Neural cell (in vitro differentiated cells): ENCODE measurements around the gene HCK. TPM values are rescaled to one million over a fixed set of nuclear protein-coding genes. Genes with fewer than 3 reads are reported as not detected.

ENCODE experiments used
- H2AFZ ChIP-seq: fragments of 200-600, 300-800 bp; sonication (generic), shearing (Covaris generic); 2 replicates; pipeline ENCODE4 v1.6.0; 2014; ENCODE audit warnings: low read depth, mild to moderate bottlenecking, antibody characterized with exemption, low read length, moderate library complexity
- H3F3A ChIP-seq: fragments of 200-600 bp; shearing (Covaris generic); 2 replicates; pipeline ENCODE4 v1.6.1; 2016; ENCODE audit warnings: mild to moderate bottlenecking, moderate library complexity, mixed read lengths, antibody characterized with exemption, low read length; ENCODE audit not compliant: insufficient read depth, poor library complexity, severe bottlenecking
- H3K27ac ChIP-seq: fragments of 200-600, 300-800 bp; sonication (generic), shearing (Covaris generic); 2 replicates; pipeline ENCODE4 v1.5.1; 2014; ENCODE audit warnings: mild to moderate bottlenecking, low read length, moderate library complexity
- H3K27me3 ChIP-seq: fragments of 300-800, 200-600 bp; sonication (generic), shearing (Covaris generic); 2 replicates; pipeline ENCODE4 v1.6.0; 2014; ENCODE audit warnings: mild to moderate bottlenecking, low read depth, low read length, moderate library complexity; ENCODE audit not compliant: insufficient read depth
- H3K36me3 ChIP-seq: fragments of 300-800, 200-600 bp; sonication (generic), shearing (Covaris generic); 2 replicates; pipeline ENCODE4 v1.5.1; 2014; ENCODE audit warnings: mild to moderate bottlenecking, antibody characterized with exemption, low read length, moderate library complexity; ENCODE audit not compliant: insufficient read depth
- H3K4me2 ChIP-seq: fragments of 300-800, 200-600 bp; sonication (generic), shearing (Covaris generic); 2 replicates; pipeline ENCODE4 v1.6.0; 2014; ENCODE audit warnings: mild to moderate bottlenecking, low read length
- H3K4me3 ChIP-seq: fragments of 300-800, 200-600 bp; sonication (generic), shearing (Covaris generic); 2 replicates; pipeline ENCODE4 v1.5.1; 2014; ENCODE audit warnings: mild to moderate bottlenecking, low read length, moderate library complexity
- H3K79me2 ChIP-seq: fragments of 200-600 bp; shearing (Covaris generic); replicated peaks from 2 replicates; pipeline ENCODE4 v1.6.0; 2014; ENCODE audit warnings: mild to moderate bottlenecking, low read length, moderate library complexity; ENCODE audit not compliant: insufficient read depth
- H3K9ac ChIP-seq: fragments of 300-800, 200-600 bp; sonication (generic), shearing (Covaris generic); 2 replicates; pipeline ENCODE4 v1.6.1; 2016; ENCODE audit warnings: mild to moderate bottlenecking, low read length, mixed read lengths
- H3K9me2 ChIP-seq: fragments of 200-600 bp; shearing (Covaris generic); 2 replicates; pipeline ENCODE4 v1.6.1; 2016; ENCODE audit warnings: mild to moderate bottlenecking, low read length, mixed read lengths; ENCODE audit not compliant: insufficient read depth
- H3K9me3 ChIP-seq: fragments of 200-600, 300-800 bp; sonication (generic), shearing (Covaris generic); 2 replicates; pipeline ENCODE4 v1.6.1; 2016; ENCODE audit warnings: mild to moderate bottlenecking, mixed run types, low read length, moderate library complexity, mixed read lengths
- H4K20me1 ChIP-seq: fragments of 200-600 bp; shearing (Covaris generic); 2 replicates; pipeline ENCODE4 v1.6.1; 2016; ENCODE audit warnings: mild to moderate bottlenecking, mixed run types; ENCODE audit not compliant: insufficient read depth
- CTCF ChIP-seq: fragments of 450-650 bp; IDR thresholded peaks from 2 replicates; pipeline ENCODE4 v1.5.1; 2014; ENCODE audit warnings: antibody characterized with exemption, mild to moderate bottlenecking, moderate library complexity; ENCODE audit not compliant: poor library complexity, severe bottlenecking
- EP300 ChIP-seq: fragments of 450-650 bp; conservative IDR thresholded peaks from 2 replicates; pipeline ENCODE4 v1.6.1; 2014; ENCODE audit warnings: antibody characterized with exemption, mild to moderate bottlenecking, moderate library complexity; ENCODE audit not compliant: poor library complexity, severe bottlenecking
- EZH2 ChIP-seq: fragments of 200-600, 300-800 bp; shearing (Covaris generic), sonication (generic); IDR thresholded peaks from 2 replicates; pipeline ENCODE4 v1.6.1; 2014; ENCODE audit warnings: antibody characterized with exemption, low read length, borderline replicate concordance, mild to moderate bottlenecking; ENCODE audit not compliant: insufficient read depth, poor library complexity, severe bottlenecking
- MXI1 ChIP-seq: fragments of 450-650 bp; conservative IDR thresholded peaks from 2 replicates; pipeline ENCODE4 v1.6.1; 2014; ENCODE audit warnings: antibody characterized with exemption, mild to moderate bottlenecking; ENCODE audit not compliant: poor library complexity, severe bottlenecking
- POLR2AphosphoS5 ChIP-seq: IDR thresholded peaks from 2 replicates; pipeline ENCODE4 v1.6.1; 2012
- RAD21 ChIP-seq: fragments of 450-650 bp; conservative IDR thresholded peaks from 2 replicates; pipeline ENCODE4 v1.6.1; 2014; ENCODE audit warnings: antibody characterized with exemption, mild to moderate bottlenecking, moderate library complexity
- REST ChIP-seq: IDR thresholded peaks from 2 replicates; pipeline ENCODE4 v1.6.1; 2012; ENCODE audit warnings: borderline replicate concordance
- SMC3 ChIP-seq: fragments of 450-650 bp; conservative IDR thresholded peaks from 2 replicates; pipeline ENCODE4 v1.6.1; 2014; ENCODE audit warnings: antibody characterized with exemption, mild to moderate bottlenecking, moderate library complexity; ENCODE audit not compliant: poor library complexity
- TAF1 ChIP-seq: IDR thresholded peaks from 2 replicates; pipeline ENCODE4 v1.6.1; 2012; ENCODE audit warnings: low read depth
- polyA plus RNA-seq: library from polyadenylated mRNA; depleted of rRNA; stranded (reverse); fragments of >200 nt; gene quantifications from 2 replicates; pipeline ENCODE4 v1.2.3, GENCODE V29; 2014

HCK gene
- polyA plus RNA-seq, 1 donor from 2014 or later, result 0.58 TPM

DNA sequence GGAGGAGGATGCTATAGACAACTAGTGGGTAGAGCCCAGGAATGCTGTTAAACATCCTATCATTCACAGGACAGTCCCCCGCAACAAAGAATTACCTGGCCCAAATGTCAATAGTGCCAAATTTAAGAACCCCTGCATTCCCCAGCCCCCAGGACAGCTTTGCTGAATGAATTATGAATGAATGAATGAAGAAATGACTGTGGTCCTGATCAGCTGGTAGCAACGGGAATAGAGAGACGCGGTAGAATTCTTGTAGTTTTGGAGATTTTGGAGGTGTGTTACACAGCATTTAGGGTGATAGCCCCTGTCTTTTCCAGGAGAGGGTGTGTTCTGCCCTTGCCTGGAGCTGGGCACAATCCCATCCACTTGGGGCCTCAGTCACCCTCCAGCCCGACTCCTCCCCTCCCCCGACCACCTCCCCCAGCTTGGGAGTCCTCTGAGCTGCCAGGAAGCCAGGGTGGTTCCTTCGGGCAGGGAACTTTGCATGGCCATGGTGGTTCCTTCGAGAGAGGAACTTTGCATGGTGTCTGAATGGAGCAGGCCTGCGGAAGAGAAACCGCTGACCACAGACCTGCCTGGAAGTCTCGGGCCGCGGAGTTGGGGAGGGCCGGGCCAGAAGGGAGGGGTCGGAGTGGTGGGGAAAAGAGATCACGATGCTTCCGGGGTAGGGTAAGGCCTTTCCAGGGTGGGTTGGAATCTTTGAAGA lies 1.0 kb upstream of the HCK start:
- H3K4me2 ChIP-seq, result no peak overlapping the region
- H3K9me2 ChIP-seq, result no peaks in the 10 kb centered on the region
- no peak for TF ChIP-seq TAF1
- TF ChIP-seq EP300, result no peak
- no peak for TF ChIP-seq RAD21
- no peak for TF ChIP-seq POLR2AphosphoS5
- TF ChIP-seq SMC3, result no peak
- no peak for TF ChIP-seq CTCF
- no peak for TF ChIP-seq MXI1
- no peak for TF ChIP-seq EZH2
- no peak for TF ChIP-seq REST
- no peaks in the 10 kb centered on the region for H3F3A ChIP-seq
- no peak overlapping the region for H3K9ac ChIP-seq
- peaks cover 8% of the 10 kb centered on the region for H3K9me3 ChIP-seq
- no peaks in the 10 kb centered on the region for H3K79me2 ChIP-seq
- H3K27ac ChIP-seq, result no peak overlapping the region
- no peak overlapping the region for H3K4me3 ChIP-seq
- H2AFZ ChIP-seq, result no peak overlapping the region
- no peaks in the 10 kb centered on the region for H4K20me1 ChIP-seq
- no peaks in the 10 kb centered on the region for H3K36me3 ChIP-seq
- H3K27me3 ChIP-seq, result peaks cover 55% of the 10 kb centered on the region

DNA sequence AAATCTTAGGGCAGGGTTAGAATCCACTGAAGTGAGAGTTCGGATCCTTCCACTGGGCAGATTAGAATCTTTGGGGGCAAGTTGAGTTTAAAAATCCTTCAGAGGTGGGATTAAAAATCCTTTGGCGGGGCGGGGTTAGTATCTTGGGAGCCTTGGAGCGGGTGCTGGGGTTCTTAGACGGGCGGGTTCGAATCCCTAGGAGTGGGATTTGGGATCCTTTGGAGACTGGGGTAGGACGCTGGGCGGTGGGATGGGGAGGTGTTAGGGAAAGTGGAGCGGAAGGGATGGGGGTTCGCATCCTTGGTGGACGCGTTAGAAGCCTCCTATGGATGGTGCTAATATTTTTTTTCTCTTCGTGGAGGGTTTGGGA lies 337 bp upstream of the HCK start:
- Histone ChIP-seq H3K27ac (no peak overlapping the region), H2AFZ (no peak overlapping the region), H3K4me3 (no peak overlapping the region), H3K36me3 (no peaks in the 10 kb centered on the region), H3K4me2 (no peak overlapping the region), H3F3A (no peaks in the 10 kb centered on the region), H3K9me2 (no peaks in the 10 kb centered on the region), H3K9me3 (peaks cover 8% of the 10 kb centered on the region), H3K79me2 (no peaks in the 10 kb centered on the region), H3K9ac (no peak overlapping the region), H4K20me1 (no peaks in the 10 kb centered on the region), H3K27me3 (peaks cover 55% of the 10 kb centered on the region)
- TF ChIP-seq SMC3, result no peak
- no peak for TF ChIP-seq REST
